Activated CD8-positive, alpha-beta T cell treated with anti-CD3 and anti-CD28 coated beads for 36 hours (primary cell): ENCODE measurements around the gene ECHDC1. TPM values are rescaled to one million over a fixed set of nuclear protein-coding genes. Genes with fewer than 3 reads are reported as not detected.
A peak's percentile ranks its signal among the peaks of the same experiment; 100 is the strongest.

Experiments used
- ATAC-seq: fragments of 200-7000 bp; cut with Tn5 transposase; one replicate; pipeline ENCODE4 v1.10.0; 2021; ENCODE audit warnings: mild to moderate bottlenecking, moderate library complexity
- CTCF ChIA-PET: fragments of 350-600 bp; sonication (Branson Sonifier 250); formaldehyde crosslinking; loops from one replicate; lab custom pipeline; 2021; ENCODE audit warnings: antibody characterized with exemption; lab: Charles Lee
- POLR2A ChIA-PET: fragments of 350-600 bp; sonication (Branson Sonifier 250); formaldehyde crosslinking; loops from one replicate; lab custom pipeline; 2021; ENCODE audit warnings: antibody characterized with exemption; lab: Charles Lee
- DNase-seq: peaks from one replicate; pipeline ENCODE4 v3.0.0-alpha.2; 2020
- H3K27ac Mint-ChIP-seq: one replicate; pipeline ENCODE4 v1.8.0; 2021; ENCODE audit warnings: mild to moderate bottlenecking, mixed read lengths
- H3K27me3 Mint-ChIP-seq: one replicate; pipeline ENCODE4 v1.8.0; 2021; ENCODE audit warnings: mixed read lengths
- H3K36me3 Mint-ChIP-seq: one replicate; pipeline ENCODE4 v1.8.0; 2021; ENCODE audit warnings: low read depth, mixed read lengths
- H3K4me1 Mint-ChIP-seq: one replicate; pipeline ENCODE4 v1.8.0; 2021; ENCODE audit warnings: low read depth, mixed read lengths
- H3K4me3 Mint-ChIP-seq: one replicate; pipeline ENCODE4 v1.8.0; 2021; ENCODE audit warnings: mild to moderate bottlenecking, moderate library complexity, mixed read lengths
- H3K9me3 Mint-ChIP-seq: one replicate; pipeline ENCODE4 v1.8.0; 2021; ENCODE audit warnings: mixed read lengths
- CTCF ChIP-seq: fragments of 200-600 bp; IDR thresholded peaks from one replicate; pipeline ENCODE4 v1.8.0; 2022; ENCODE audit warnings: antibody characterized with exemption, mild to moderate bottlenecking
- intact Hi-C: fragments of 100-400 bp; cut with micrococcal nuclease; formaldehyde crosslinking; loops from one replicate; pipeline ENCODE4 v1.10.0; 2022
- total RNA-seq, 2 experiments: library from RNA; stranded (reverse); gene quantifications; one replicate each; pipeline ENCODE4 v1.2.3, GENCODE V29; 2021

ECHDC1 gene
- total RNA-seq, 2 experiments from 2014 or later = 50.2 to 51.1 TPM

- ATAC-seq (no peak), DNase-seq (no peak)
- Mint-ChIP-seq H3K27me3 (no peaks in the 10 kb centered on the region), H3K4me3 (no peak overlapping the region), H3K36me3 (peaks cover 14% of the 10 kb centered on the region), H3K27ac (peak overlapping the region; percentile 75), H3K4me1 (peaks cover 28% of the 10 kb centered on the region), H3K9me3 (no peaks in the 10 kb centered on the region)
- no peak for TF ChIP-seq CTCF
- intact Hi-C loops = loop anchor here (5.0 kb wide), 2 partner anchors 41 to 166 kb away; partner anchors contain the start of gene ECHDC1
- ChIA-PET POLR2A (no interaction called here), CTCF (interaction anchor here (1.1 to 3.6 kb wide), 12 partner anchors 10 to 247 kb away, joined by 3 to 22 read pairs (median 4); partner anchors contain the start of gene RNF146)
Measured at GRCh38 chr6:127301199-127301700, 42.2 kb downstream of the ECHDC1 start.

GRCh38 chr6:127300411-127300810 is 43.0 kb downstream of the ECHDC1 start:
- intact Hi-C loops = loop anchor here (5.0 kb wide), 2 partner anchors 42 to 167 kb away; partner anchors contain the start of gene ECHDC1
- POLR2A ChIA-PET = no interaction called here
- CTCF ChIA-PET = interaction anchor here (1.1 to 3.6 kb wide), 4 partner anchors 10 to 239 kb away, joined by 3 to 22 read pairs (median 10); partner anchors contain the start of gene RNF146
- Mint-ChIP-seq H3K9me3 (no peaks in the 10 kb centered on the region), H3K36me3 (peaks cover 9% of the 10 kb centered on the region), H3K27ac (no peak overlapping the region), H3K4me3 (no peak overlapping the region), H3K27me3 (no peaks in the 10 kb centered on the region), H3K4me1 (peaks cover 26% of the 10 kb centered on the region)
- TF ChIP-seq CTCF = no peak
- DNase-seq (no peak), ATAC-seq (no peak)

GRCh38 chr6:127299522-127300240 is 43.7 kb downstream of the ECHDC1 start:
- CTCF ChIA-PET = interaction anchor here (1.1 to 3.6 kb wide), 3 partner anchors 9 to 216 kb away, joined by 3 to 22 read pairs (median 9); partner anchors contain the start of gene RNF146
- intact Hi-C loops = loop anchor here (5.0 kb wide), 2 partner anchors 43 to 168 kb away; partner anchors contain the start of gene ECHDC1
- H3K9me3 Mint-ChIP-seq = no peaks in the 10 kb centered on the region
- peaks cover 11% of the 10 kb centered on the region for H3K36me3 Mint-ChIP-seq
- no peak overlapping the region for H3K4me3 Mint-ChIP-seq
- ATAC-seq (no peak), DNase-seq (no peak)
- peaks cover 23% of the 10 kb centered on the region for H3K4me1 Mint-ChIP-seq
- H3K27me3 Mint-ChIP-seq = no peaks in the 10 kb centered on the region
- TF ChIP-seq CTCF = no peak
- POLR2A ChIA-PET = no interaction called here
- no peak overlapping the region for H3K27ac Mint-ChIP-seq

GRCh38 chr6:127298475-127298874 is 44.9 kb downstream of the ECHDC1 start:
- DNase-seq (no peak), ATAC-seq (no peak)
- no peak overlapping the region for H3K4me3 Mint-ChIP-seq
- no peak overlapping the region for H3K27ac Mint-ChIP-seq
- ChIA-PET POLR2A (no interaction called here), CTCF (no interaction called here)
- TF ChIP-seq CTCF = no peak
- intact Hi-C loops = no loop called here
- H3K36me3 Mint-ChIP-seq = peaks cover 14% of the 10 kb centered on the region
- H3K4me1 Mint-ChIP-seq = peaks cover 18% of the 10 kb centered on the region
- no peaks in the 10 kb centered on the region for H3K27me3 Mint-ChIP-seq
- H3K9me3 Mint-ChIP-seq = no peaks in the 10 kb centered on the region
